Measurements from ENCODE around the gene APMAP. TPM values are rescaled to one million over a fixed set of nuclear protein-coding genes. Genes with fewer than 3 reads are reported as not detected.

The APMAP gene
- total and polyA plus RNA-seq, 2 of the 13 experiments (the other 11 are each of a cell fraction or from before 2014, with no cell fraction given) = 168 to 214 TPM

DNA sequence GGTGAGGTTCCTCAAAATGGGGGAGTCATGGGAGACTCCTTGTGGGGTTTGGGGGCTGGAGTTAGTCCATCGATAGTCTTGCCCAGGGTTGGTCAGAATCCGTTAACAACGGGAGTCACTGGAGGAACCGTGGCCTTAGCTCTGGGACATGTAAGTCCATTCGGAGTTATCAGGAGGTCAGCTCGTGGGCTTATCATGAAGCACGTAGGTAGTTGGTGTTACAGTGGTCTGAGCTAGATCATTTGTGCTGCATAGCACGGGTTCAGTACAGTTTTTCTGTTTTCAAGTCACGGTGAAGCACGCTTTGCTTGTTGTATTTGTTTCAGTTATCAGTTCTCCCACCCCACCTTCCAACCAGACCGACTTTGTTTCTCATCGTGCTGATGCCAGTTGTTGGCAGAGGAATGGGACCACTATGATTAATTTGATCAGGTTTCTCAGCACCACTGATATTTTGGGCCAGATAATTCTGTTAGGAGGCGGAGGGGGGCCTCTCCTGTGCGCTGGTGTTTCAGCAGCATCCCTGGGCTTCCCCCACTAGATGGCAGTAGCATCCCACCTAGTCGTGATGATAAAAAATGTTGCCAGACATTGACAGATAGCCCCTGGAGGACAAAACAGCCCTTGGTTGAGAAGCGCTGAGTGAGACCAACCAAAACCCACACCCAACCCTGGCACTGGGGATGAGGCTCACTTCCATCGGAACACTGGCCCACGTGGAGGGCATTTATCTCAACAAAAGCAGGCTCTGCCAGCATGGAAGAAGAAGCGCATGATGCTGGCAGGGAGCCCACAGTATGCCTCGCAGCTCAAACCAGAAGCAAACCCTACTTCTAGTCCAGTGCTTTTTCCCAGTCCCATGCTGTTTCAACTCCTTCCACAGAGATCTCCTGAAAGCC, 2.2 kb upstream of the APMAP start (continued):
- TF ChIP-seq E2F5 (CRISPR knock-in tag; conservative IDR thresholded peaks at IDR 0.05) (no peak), ZNF33A (CRISPR knock-in tag; IDR thresholded peaks at IDR 0.05; ENCODE audit: borderline replicate concordance) (no peak), PBX2 (CRISPR knock-in tag; IDR thresholded peaks at IDR 0.05) (peak; percentile 28; the same call in 1 of the 2 replicates), ZMYM4 (CRISPR knock-in tag; IDR thresholded peaks at IDR 0.05) (0 out of 2 replicates have a peak, but pooled peaks have one; percentile 26), PPARG (CRISPR knock-in tag; conservative IDR thresholded peaks at IDR 0.05) (0 out of 2 replicates have a peak, but pooled peaks have one; percentile 24), MIXL1 (CRISPR knock-in tag; IDR thresholded peaks at IDR 0.05) (0 out of 2 replicates have a peak, but pooled peaks have one; percentile 49), ARNT2 (CRISPR knock-in tag; IDR thresholded peaks at IDR 0.05; ENCODE audit: low read depth) (no peak), ZNF281 (CRISPR knock-in tag; IDR thresholded peaks at IDR 0.05; ENCODE audit: borderline replicate concordance) (0 out of 2 replicates have a peak, but pooled peaks have one; percentile 5), RAD51 (IDR thresholded peaks at IDR 0.05; ENCODE audit: borderline replicate concordance) (no peak), ELF3 (CRISPR knock-in tag; IDR thresholded peaks at IDR 0.05) (peak; percentile 50; the same call in 1 of the 2 replicates), HMG20A (CRISPR knock-in tag; IDR thresholded peaks at IDR 0.05; ENCODE audit: borderline replicate concordance) (no peak), KDM5B (CRISPR knock-in tag; IDR thresholded peaks at IDR 0.05; ENCODE audit: borderline replicate concordance) (peak; percentile 58; the same call in 1 of the 2 replicates), HNF4A (CRISPR knock-in tag; IDR thresholded peaks at IDR 0.05) (no peak), MTA1 (CRISPR knock-in tag; IDR thresholded peaks at IDR 0.05; ENCODE audit: borderline replicate concordance) (no peak), ZNF251 (CRISPR knock-in tag; IDR thresholded peaks at IDR 0.05) (no peak; the same call in 1 of the 2 replicates), ZNF672 (CRISPR knock-in tag; IDR thresholded peaks at IDR 0.05) (no peak)
- TF ChIP-seq, protein P1, sequence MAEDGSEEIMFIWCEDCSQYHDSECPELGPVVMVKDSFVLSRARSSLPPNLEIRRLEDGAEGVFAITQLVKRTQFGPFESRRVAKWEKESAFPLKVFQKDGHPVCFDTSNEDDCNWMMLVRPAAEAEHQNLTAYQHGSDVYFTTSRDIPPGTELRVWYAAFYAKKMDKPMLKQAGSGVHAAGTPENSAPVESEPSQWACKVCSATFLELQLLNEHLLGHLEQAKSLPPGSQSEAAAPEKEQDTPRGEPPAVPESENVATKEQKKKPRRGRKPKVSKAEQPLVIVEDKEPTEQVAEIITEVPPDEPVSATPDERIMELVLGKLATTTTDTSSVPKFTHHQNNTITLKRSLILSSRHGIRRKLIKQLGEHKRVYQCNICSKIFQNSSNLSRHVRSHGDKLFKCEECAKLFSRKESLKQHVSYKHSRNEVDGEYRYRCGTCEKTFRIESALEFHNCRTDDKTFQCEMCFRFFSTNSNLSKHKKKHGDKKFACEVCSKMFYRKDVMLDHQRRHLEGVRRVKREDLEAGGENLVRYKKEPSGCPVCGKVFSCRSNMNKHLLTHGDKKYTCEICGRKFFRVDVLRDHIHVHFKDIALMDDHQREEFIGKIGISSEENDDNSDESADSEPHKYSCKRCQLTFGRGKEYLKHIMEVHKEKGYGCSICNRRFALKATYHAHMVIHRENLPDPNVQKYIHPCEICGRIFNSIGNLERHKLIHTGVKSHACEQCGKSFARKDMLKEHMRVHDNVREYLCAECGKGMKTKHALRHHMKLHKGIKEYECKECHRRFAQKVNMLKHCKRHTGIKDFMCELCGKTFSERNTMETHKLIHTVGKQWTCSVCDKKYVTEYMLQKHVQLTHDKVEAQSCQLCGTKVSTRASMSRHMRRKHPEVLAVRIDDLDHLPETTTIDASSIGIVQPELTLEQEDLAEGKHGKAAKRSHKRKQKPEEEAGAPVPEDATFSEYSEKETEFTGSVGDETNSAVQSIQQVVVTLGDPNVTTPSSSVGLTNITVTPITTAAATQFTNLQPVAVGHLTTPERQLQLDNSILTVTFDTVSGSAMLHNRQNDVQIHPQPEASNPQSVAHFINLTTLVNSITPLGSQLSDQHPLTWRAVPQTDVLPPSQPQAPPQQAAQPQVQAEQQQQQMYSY (CRISPR knock-in tag; IDR thresholded peaks at IDR 0.05) = no peak
- TF ChIP-seq, protein P2, sequence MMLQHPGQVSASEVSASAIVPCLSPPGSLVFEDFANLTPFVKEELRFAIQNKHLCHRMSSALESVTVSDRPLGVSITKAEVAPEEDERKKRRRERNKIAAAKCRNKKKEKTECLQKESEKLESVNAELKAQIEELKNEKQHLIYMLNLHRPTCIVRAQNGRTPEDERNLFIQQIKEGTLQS (CRISPR knock-in tag; IDR thresholded peaks at IDR 0.05) = no peak
- TF ChIP-seq, protein P3, sequence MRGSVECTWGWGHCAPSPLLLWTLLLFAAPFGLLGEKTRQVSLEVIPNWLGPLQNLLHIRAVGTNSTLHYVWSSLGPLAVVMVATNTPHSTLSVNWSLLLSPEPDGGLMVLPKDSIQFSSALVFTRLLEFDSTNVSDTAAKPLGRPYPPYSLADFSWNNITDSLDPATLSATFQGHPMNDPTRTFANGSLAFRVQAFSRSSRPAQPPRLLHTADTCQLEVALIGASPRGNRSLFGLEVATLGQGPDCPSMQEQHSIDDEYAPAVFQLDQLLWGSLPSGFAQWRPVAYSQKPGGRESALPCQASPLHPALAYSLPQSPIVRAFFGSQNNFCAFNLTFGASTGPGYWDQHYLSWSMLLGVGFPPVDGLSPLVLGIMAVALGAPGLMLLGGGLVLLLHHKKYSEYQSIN (CRISPR knock-in tag; IDR thresholded peaks at IDR 0.05; ENCODE audit: borderline replicate concordance) = no peak

Data from HepG2 (cell line).